CD4-positive, alpha-beta T cell treated with Interleukin-10 for 1 hour (primary cell): ENCODE data around the gene WFIKKN2.

Experiments used
- DNase-seq: peaks from one replicate; pipeline ENCODE4 v3.0.0-alpha.2; 2020

Gene WFIKKN2

DNA sequence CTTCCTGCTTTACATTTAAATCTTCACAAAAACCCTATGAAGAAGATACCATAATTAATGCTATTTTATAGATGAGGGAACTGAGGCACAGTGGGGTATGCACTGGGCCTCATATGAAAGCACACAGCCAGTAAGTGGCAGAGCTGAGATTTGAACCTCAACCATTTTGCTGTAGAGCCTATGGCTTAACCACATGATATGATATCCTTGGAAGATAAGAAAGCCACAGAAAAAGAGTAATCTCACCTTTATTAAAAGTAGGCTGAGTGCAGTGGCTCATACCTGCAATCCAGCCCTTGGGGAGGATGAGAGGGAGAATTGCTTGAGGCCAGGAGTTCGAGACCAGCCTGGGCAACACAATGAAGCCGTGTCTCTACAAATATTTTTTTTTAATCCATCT lies 45.8 kb downstream of the WFIKKN2 start:
- no peak for DNase-seq

DNA sequence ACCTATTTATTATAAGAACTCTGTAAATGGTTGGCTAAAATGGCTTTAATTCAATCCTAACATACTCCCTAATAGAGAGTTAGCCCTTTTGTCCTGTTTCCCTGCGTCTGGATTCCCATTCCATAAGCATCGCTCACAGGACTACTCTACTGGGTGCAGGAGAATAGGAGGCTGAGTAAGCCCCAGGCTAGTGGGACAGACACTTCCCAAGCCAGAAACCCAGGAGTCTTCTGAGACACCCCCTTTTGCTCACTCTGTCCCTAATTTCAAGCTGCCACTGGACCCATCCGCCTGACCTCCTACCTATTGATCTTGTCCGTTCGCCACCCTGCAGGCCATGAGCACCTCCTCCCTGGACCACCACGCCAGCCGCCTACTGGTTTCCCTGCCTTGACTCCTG lies 47.5 kb downstream of the WFIKKN2 start:
- DNase-seq = no peak

DNA sequence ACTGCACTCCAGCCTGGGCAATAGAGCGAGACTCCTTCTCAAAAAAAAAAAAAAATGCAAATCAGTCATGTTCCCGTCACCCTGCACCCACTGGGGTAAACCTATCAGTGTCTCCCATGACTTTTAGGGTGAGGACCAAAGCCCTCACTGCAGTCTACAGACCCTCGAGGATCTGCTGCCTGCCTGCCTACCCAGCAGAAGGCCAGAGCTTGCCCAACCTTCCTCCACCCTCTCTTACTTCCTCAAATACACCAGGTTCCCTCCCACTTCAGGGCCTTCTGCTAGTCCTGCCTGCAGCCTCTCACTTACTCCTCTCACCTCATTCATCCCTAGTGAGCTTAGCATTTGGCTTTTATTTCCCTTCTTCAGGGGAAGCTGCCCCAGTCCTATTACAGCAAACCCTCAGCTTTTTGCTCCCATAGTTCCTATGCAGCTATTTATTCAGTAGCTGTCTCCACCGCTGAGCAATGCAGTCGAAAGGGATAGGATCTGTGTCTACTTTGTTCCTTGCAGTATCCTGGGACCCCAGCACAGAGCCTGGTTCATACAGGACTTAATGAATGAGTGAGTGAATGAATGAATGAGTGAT lies 48.6 kb downstream of the WFIKKN2 start:
- no peak for DNase-seq

DNA sequence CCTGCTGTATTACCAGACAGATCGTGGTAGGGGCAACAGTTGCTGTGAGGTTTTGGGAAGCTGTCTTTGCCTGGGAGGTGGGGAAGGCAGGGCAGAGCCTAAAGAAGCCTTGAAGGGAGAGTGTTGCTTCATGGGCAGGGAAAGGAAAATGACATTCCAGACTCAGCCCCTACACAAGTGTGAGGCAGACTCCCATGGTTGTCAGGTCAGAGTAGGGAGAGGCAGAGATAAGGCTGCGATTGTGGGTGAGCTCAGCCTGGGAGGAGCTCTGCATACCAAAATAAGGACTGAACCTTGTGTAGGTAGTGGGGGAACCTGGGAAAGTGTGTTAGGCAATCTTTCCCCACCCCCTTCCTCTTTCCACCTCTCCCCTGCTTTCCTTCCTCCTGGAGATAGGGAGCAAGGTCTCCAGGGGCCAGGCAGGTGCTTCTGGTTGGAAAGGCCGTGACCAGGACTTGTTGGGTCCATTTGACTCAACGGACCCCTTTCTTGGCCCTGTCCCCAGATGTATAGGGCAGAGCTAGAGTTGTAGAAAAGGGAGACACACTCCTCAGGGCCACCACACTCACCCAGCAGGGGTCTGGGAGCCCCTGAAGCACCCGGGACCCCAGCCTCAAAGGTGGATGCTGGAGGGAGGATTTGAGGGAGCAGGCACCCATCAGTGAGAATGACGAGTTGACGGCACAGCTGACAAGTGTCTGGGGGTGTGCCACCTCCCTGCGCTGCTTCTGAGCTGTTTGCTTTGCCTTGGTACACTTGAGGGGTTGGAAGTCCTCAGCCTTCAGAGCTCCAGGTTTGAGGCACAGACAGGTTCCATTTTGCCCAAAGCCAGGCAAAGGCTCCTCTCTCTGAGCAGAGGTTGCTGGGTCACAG lies 49.3 kb downstream of the WFIKKN2 start:
- DNase-seq = no peak

DNA sequence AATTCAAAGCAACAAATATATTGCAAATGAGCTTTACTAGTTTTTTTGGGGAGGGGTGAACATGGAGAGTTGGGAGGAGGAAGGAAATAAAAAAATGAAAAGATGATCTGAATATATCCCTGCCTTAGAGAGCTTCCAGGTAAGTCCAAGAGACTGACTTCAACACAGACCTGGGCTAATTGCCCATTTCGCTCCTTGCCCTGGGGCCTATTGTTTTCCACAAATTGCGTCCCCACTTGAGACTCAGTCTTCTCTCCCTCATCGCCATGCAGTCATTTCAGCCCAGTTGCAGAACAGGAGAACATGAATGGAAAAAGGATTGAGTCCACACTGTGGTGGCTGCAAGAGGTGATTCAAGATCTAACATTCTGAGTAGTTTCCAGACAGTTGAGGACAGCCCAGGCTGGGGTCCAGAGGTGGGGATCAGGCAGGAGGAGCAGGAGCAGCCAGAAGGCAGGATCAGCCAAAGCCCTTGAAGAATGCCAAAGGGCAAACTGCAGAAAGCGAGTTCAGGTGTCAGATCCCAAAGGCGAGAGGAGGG lies 52.4 kb downstream of the WFIKKN2 start:
- DNase-seq = no peak

DNA sequence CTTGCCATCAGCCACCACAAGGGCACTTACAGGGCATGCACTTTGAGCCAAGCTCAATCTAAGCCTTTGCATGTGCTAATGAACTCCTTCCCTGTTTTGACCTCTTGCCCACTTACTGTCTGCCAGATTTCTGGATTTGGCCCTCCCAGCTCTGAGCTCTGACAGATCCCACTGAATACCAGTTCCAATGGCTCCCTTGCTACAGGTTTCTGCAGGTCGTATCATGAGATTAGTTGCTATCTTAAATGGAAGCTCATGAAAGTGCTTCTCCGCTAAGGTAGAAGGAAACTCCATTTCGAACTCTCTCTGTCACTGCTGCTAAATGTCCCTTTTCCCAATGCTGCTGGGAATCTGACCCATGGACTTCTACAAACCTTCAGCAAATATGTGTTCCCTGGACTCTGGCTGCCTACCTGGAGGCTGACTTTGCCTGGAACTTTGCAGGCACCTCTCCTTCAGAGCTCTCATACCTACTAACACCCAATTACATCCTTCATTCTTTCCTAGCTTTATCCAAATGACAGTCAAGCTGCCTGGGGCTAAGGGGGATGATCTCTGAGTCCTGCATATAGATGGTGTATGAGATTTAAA lies 54.2 kb downstream of the WFIKKN2 start:
- DNase-seq = no peak

DNA sequence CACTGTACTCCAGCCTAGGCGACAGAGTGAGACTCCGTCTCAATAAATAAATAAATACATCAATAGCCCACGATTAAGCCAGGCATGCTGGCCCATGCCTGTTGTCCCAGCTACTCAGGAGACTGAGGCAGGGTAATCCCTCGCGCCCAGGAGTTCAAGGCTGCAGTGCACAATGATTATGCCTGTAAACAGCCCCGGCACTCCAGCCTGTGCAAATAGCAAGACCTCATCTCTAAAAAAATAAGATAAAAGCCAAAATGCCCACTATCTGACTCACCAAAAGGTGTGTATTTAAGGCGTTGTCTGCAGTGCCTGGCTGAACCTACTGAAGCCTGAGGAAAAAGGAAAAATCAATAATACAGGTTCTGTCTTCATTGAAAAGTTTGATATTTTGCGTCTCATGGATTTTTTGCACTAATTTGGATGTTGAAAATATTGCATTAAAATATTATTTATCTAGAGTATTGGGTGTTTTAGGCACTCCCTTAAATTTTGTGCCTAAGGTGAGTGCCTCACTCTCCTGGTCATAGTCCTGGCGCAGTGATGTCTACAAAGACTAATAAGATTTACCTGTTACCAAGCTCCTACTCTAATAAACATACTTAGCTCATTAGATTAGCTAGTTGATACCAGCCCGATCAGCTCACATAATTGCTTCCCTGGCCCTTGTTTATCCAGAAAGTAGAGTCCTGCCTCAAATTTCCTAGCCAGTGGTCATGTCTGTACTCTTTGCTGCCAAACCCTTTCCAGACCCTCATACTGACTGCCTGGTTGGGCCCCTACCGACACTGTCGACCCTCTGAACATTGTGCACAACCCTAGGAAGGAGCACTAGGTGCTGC lies 55.5 kb downstream of the WFIKKN2 start:
- DNase-seq = no peak

DNA sequence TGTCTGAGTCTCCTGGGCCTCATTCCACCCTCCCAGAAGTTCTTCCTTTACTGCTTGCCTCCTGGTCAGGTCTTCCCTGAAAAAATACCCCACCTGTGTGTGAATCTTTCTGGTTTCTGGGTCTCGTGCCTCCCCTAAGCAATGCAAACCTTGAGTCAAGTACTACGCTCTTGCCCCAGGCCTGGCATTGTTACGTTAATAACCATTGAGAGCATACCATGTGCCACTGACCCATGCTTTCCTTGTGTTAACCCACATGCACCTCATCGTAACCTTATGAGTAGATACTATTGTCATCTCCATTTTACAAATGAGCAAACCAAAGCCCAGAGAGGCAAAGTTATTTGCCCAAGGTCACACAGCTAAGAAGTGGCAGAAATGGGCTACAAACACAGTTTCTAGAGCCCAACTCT lies 56.2 kb downstream of the WFIKKN2 start:
- DNase-seq = no peak
